K562 treated with DMSO at 1 percent for 24 hours (cell line): ENCODE measurements around the gene RBM18. TPM values are rescaled to one million over a fixed set of nuclear protein-coding genes. Genes with fewer than 3 reads are reported as not detected.

Source experiments
- total RNA-seq: library from RNA; unstranded; fragments of 300-600 nt; gene quantifications from 2 replicates; pipeline ENCODE4 v1.2.3, GENCODE V29; 2022; ENCODE audit warnings: low read depth; ENCODE audit not compliant: insufficient read depth

Gene RBM18
- total RNA-seq: 7.3 and 11.1 TPM in 2 replicates

GRCh38 chr9:122264360-122265148 lies at the start of gene RBM18, which contains the start of gene MRRF:
RBM18 (minus strand) TSS chr9:122264840; CDS start chr9:122261492, 3,348 bp downstream.
MRRF (plus strand) TSS chr9:122264882; CDS start chr9:122270892, 6,010 bp downstream.

GRCh38 chr9:122228568-122229484 lies 35.8 kb downstream of the RBM18 start, which contains the start of gene LHX6:
LHX6 (minus strand) TSS chr9:122228957; CDS start chr9:122228740, 217 bp downstream.

Other genes with a start within 250 kb of the RBM18 start
- 5.2 and 5.5 TPM in 2 replicates for gene TTLL11, start 171.5 kb downstream of the RBM18 start, total RNA-seq
- gene NDUFA8, start 105.1 kb downstream of the RBM18 start, total RNA-seq: 198 and 228 TPM in 2 replicates
- not detected in 2 replicates for gene MORN5, start 104.9 kb downstream of the RBM18 start, total RNA-seq
- 5.8 and 7.0 TPM in 2 replicates for gene LHX6, start 35.9 kb downstream of the RBM18 start, total RNA-seq
- 12.7 and 16.6 TPM in 2 replicates for gene MRRF, start within 50 bp of the RBM18 start, total RNA-seq
- 22.7 and 26.1 TPM in 2 replicates for gene PTGS1, start 106.2 kb upstream of the RBM18 start, total RNA-seq
- gene OR1J1, start 213.1 kb upstream of the RBM18 start, total RNA-seq: 0.88 TPM in 1 of 2 replicates, not detected in the other
- not detected in 2 replicates for gene OR1J2, start 246.0 kb upstream of the RBM18 start, total RNA-seq